HCT116 (cell line): ENCODE results near the gene GPHN. TPM values are rescaled to one million over a fixed set of nuclear protein-coding genes. Genes with fewer than 3 reads are reported as not detected.

ENCODE experiments used
- ATAC-seq: fragments of 200-7000 bp; cut with Tn5 transposase; 2 replicates; pipeline ENCODE4 v1.9.1; 2020; ENCODE audit warnings: mild to moderate bottlenecking, moderate library complexity
- BruUV-seq: library from RNA; stranded (reverse); fragments of 400-500 nt; replicated peaks from 2 replicates; lab custom pipeline; 2021; lab: Mats Ljungman, UMichigan
- CTCF ChIA-PET: fragments of 300-600 bp; sonication (Branson Sonifier 250); formaldehyde crosslinking; loops from one replicate; lab custom pipeline; 2021; ENCODE audit warnings: antibody characterized with exemption; lab: Charles Lee
- POLR2A ChIA-PET: fragments of 300-600, 350-600 bp; sonication (Branson Sonifier 250); formaldehyde crosslinking; loops from one replicate; lab custom pipeline; 2021; ENCODE audit warnings: antibody characterized with exemption; lab: Charles Lee
- RAD21 ChIA-PET, 2 experiments: fragments of 300-600 bp; sonication (Branson Sonifier 250); formaldehyde crosslinking; loops; one replicate each; lab custom pipeline; 2023; ENCODE audit warnings: low total read pairs in 2 of 2; ENCODE audit not compliant: uncharacterized antibody in 2 of 2, unreplicated experiment in 2 of 2, low non-redundant PET in 1 of 2; lab: Charles Lee
- DNase-seq: peaks from one replicate; pipeline ENCODE4 v3.0.0-alpha.2; 2010; ENCODE audit warnings: low read depth, low spot score
- H2AFZ ChIP-seq: fragments of 200-600 bp; shearing (Covaris generic), sonication (generic); 2 replicates; pipeline ENCODE4 v1.6.1; 2017; ENCODE audit warnings: low read depth, mixed run types, mixed read lengths, antibody characterized with exemption, low read length; ENCODE audit not compliant: poor library complexity, severe bottlenecking
- H3K27ac ChIP-seq: 2 replicates; pipeline ENCODE4 v1.5.1; 2012; ENCODE audit warnings: low read depth, low read length
- H3K27me3 ChIP-seq: fragments of 200-600 bp; sonication (generic); 2 replicates; pipeline ENCODE4 v1.6.1; 2016; ENCODE audit warnings: mixed run types, low read length, mixed read lengths; ENCODE audit not compliant: insufficient read depth
- H3K36me3 ChIP-seq, 2 experiments: fragments of 200-500 bp in 1 of 2; fragments of 200-600 bp in 1 of 2; sonication (Bioruptor generic) in 1 of 2; sonication (generic) in 1 of 2; 2 replicates each; pipeline versions ENCODE4 v1.5.1 to v1.6.1; 2014 to 2016; ENCODE audit warnings: low read length in 2 of 2, inconsistent platforms in 1 of 2, mixed read lengths in 1 of 2, mixed run types in 1 of 2; ENCODE audit not compliant: insufficient read depth in 2 of 2, control insufficient read depth in 1 of 2
- H3K4me1 ChIP-seq, 2 experiments: fragments of 200-600 bp in 1 of 2; sonication (generic) in 1 of 2; 2 replicates each; pipeline versions ENCODE4 v1.5.1 to v1.6.1; 2012 to 2017; ENCODE audit warnings: low read length in 2 of 2, inconsistent platforms in 1 of 2, mild to moderate bottlenecking in 1 of 2, mixed read lengths in 1 of 2, mixed run types in 1 of 2, moderate library complexity in 1 of 2; ENCODE audit not compliant: insufficient read depth in 2 of 2, control insufficient read depth in 1 of 2
- H3K4me2 ChIP-seq: fragments of 200-600 bp; sonication (generic); 2 replicates; pipeline ENCODE4 v1.6.1; 2017; ENCODE audit warnings: mixed run types, low read length, mixed read lengths
- H3K4me3 ChIP-seq, 2 experiments: fragments of 200-600 bp in 1 of 2; sonication (generic) in 1 of 2; replicated peaks in 1 of 2; 2 replicates each; pipeline ENCODE4 v1.5.1; 2011 to 2016; ENCODE audit warnings: low read length in 2 of 2, control low read depth in 1 of 2, low read depth in 1 of 2, mild to moderate bottlenecking in 1 of 2, mixed read lengths in 1 of 2, mixed run types in 1 of 2
- H3K79me2 ChIP-seq: fragments of 200-600 bp; sonication (generic); 2 replicates; pipeline ENCODE4 v1.6.1; 2017; ENCODE audit warnings: mild to moderate bottlenecking, mixed run types, low read length, moderate library complexity, mixed read lengths; ENCODE audit not compliant: insufficient read depth
- H3K9ac ChIP-seq: fragments of 200-600 bp; sonication (generic); 2 replicates; pipeline ENCODE4 v1.6.1; 2016; ENCODE audit warnings: low read length, mixed read lengths
- H3K9me2 ChIP-seq: fragments of 200-600 bp; sonication (generic), shearing (Covaris generic); 2 replicates; pipeline ENCODE4 v1.6.1; 2017; ENCODE audit warnings: mixed run types, mild to moderate bottlenecking, moderate library complexity; ENCODE audit not compliant: insufficient read depth
- H3K9me3 ChIP-seq, 2 experiments: fragments of 200-500 bp in 1 of 2; fragments of 200-600 bp in 1 of 2; sonication (Bioruptor generic) in 1 of 2; sonication (generic) in 1 of 2; 2 replicates each; pipeline ENCODE4 v1.6.1; 2014 to 2017; ENCODE audit warnings: low read length in 2 of 2, mixed read lengths in 2 of 2, inconsistent platforms in 1 of 2, low read depth in 1 of 2, mild to moderate bottlenecking in 1 of 2, mixed run types in 1 of 2, moderate library complexity in 1 of 2; ENCODE audit not compliant: control insufficient read depth in 1 of 2, insufficient read depth in 1 of 2
- H4K20me1 ChIP-seq: fragments of 200-600 bp; sonication (generic), shearing (Covaris generic); 2 replicates; pipeline ENCODE4 v1.6.1; 2017; ENCODE audit warnings: mixed run types, mild to moderate bottlenecking, moderate library complexity; ENCODE audit not compliant: insufficient read depth
- CEBPB ChIP-seq: IDR thresholded peaks from 2 replicates; pipeline ENCODE4 v1.6.1; 2012; ENCODE audit warnings: low read depth
- EGR1 ChIP-seq: IDR thresholded peaks from 2 replicates; pipeline ENCODE4 v1.6.1; 2012; ENCODE audit warnings: low read depth
- ELF1 ChIP-seq: IDR thresholded peaks from 2 replicates; pipeline ENCODE4 v1.6.1; 2012; ENCODE audit warnings: low read depth, borderline replicate concordance
- EZH2 ChIP-seq: fragments of 200-600 bp; sonication (generic); IDR thresholded peaks from 2 replicates; pipeline ENCODE4 v1.6.1; 2017; ENCODE audit warnings: antibody characterized with exemption, mixed run types
- EZH2phosphoT487 ChIP-seq: fragments of 200-600 bp; IDR thresholded peaks from 2 replicates; pipeline ENCODE4 v1.6.1; 2018; ENCODE audit warnings: antibody characterized with exemption, borderline replicate concordance
- FOSL1 ChIP-seq: IDR thresholded peaks from 2 replicates; pipeline ENCODE4 v1.6.1; 2012; ENCODE audit warnings: low read depth
- JUND ChIP-seq: IDR thresholded peaks from 2 replicates; pipeline ENCODE4 v1.6.1; 2012
- POLR2A ChIP-seq: IDR thresholded peaks from 2 replicates; pipeline ENCODE4 v1.7.0; 2011; ENCODE audit warnings: borderline replicate concordance; ENCODE audit not compliant: insufficient read depth, insufficient read length; ENCODE audit errors: extremely low read depth
- POLR2AphosphoS5 ChIP-seq: IDR thresholded peaks from 2 replicates; pipeline ENCODE4 v1.6.1; 2011; ENCODE audit warnings: mild to moderate bottlenecking, low read depth, low read length, moderate library complexity
- RAD21 ChIP-seq: IDR thresholded peaks from 2 replicates; pipeline ENCODE4 v1.6.1; 2012; ENCODE audit warnings: low read depth, mild to moderate bottlenecking
- SP1 ChIP-seq: IDR thresholded peaks from 2 replicates; pipeline ENCODE4 v1.6.1; 2012; ENCODE audit warnings: low read depth
- SRF ChIP-seq: IDR thresholded peaks from 2 replicates; pipeline ENCODE4 v1.6.1; 2012; ENCODE audit warnings: low read depth
- TCF7L2 ChIP-seq: IDR thresholded peaks from 2 replicates; pipeline ENCODE4 v1.7.0; 2011; ENCODE audit warnings: borderline replicate concordance, inconsistent platforms; ENCODE audit not compliant: insufficient read depth, insufficient read length; ENCODE audit errors: extremely low read depth
- YY1 ChIP-seq: IDR thresholded peaks from 2 replicates; pipeline ENCODE4 v1.6.1; 2011; ENCODE audit warnings: low read length, low read depth, moderate library complexity, mild to moderate bottlenecking; ENCODE audit not compliant: insufficient replicate concordance; ENCODE audit errors: extremely low read depth
- ZBTB33 ChIP-seq: IDR thresholded peaks from 2 replicates; pipeline ENCODE4 v1.6.1; 2011; ENCODE audit warnings: mild to moderate bottlenecking, low read length, moderate library complexity; ENCODE audit not compliant: insufficient replicate concordance; ENCODE audit errors: extremely low read depth
- ZFX ChIP-seq: fragments of 450-650 bp; IDR thresholded peaks from 2 replicates; pipeline ENCODE4 v1.6.1; 2017
- intact Hi-C: fragments of 100-400 bp; cut with micrococcal nuclease; formaldehyde crosslinking; loops from 2 replicates; pipeline ENCODE4 v1.10.0; 2022
- total RNA-seq: library from RNA; stranded (reverse); gene quantifications from one replicate; pipeline ENCODE4 v1.2.1, GENCODE V29; 2021; ENCODE audit not compliant: unreplicated experiment
- TF ChIP-seq, protein P1 (sequence below), 3 experiments: fragments of 200-600 bp in 1 of 3; sonication (generic) in 1 of 3; IDR thresholded peaks in 2 of 3; conservative IDR thresholded peaks in 1 of 3; 2 replicates each; pipeline ENCODE4 v1.5.1; 2012 to 2017; ENCODE audit warnings: low read depth in 2 of 3, low read length in 2 of 3, antibody characterized with exemption in 1 of 3, borderline replicate concordance in 1 of 3, control low read depth in 1 of 3, mild to moderate bottlenecking in 1 of 3, mixed read lengths in 1 of 3, mixed run types in 1 of 3, moderate library complexity in 1 of 3; ENCODE audit not compliant: insufficient read depth in 1 of 3
- TF ChIP-seq, protein P2 (sequence below): IDR thresholded peaks from 2 replicates; pipeline ENCODE4 v1.6.1; 2012
- TF ChIP-seq, protein P3 (sequence below): IDR thresholded peaks from 2 replicates; pipeline ENCODE4 v1.6.1; 2012; ENCODE audit warnings: low read depth

GPHN gene
- total RNA-seq, 1 experiment from 2014 or later, result 43.8 TPM

DNA sequence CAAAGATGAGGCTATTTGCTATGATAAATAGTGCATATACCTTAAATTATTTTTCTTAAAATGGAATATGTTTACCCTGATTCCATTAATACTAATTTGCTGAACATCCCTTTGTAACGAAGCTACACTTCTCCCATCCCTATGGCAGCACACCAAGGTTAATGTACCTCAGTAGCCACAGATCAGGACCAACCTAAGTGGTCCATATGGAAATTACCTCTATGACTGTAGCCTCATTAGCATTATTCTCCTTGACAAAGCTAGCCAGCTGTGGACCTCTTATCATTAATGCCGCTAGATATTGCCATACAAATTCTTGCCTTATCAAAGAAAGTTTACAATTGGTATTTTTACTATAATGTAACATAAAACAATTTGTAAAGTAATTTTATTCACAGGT is 604.4 kb downstream of the GPHN start:
- no peak overlapping the region for H3K4me2 ChIP-seq
- no peak for ATAC-seq
- POLR2A ChIA-PET, result no interaction called here
- H3K4me1 ChIP-seq, result no peaks in the 10 kb centered on the region
- RAD21 ChIA-PET, result no interaction called here
- H2AFZ ChIP-seq, result no peak overlapping the region
- intact Hi-C loops, result no loop called here
- H4K20me1 ChIP-seq, result no peaks in the 10 kb centered on the region
- no peak overlapping the region for H3K27ac ChIP-seq
- H3K9me2 ChIP-seq, result no peaks in the 10 kb centered on the region
- no peaks in the 10 kb centered on the region for H3K9me3 ChIP-seq
- DNase-seq, result no peak
- no peaks in the 10 kb centered on the region for H3K79me2 ChIP-seq
- BruUV-seq, result no TSS peak
- H3K4me3 ChIP-seq, result no peak overlapping the region
- H3K36me3 ChIP-seq, result no peaks in the 10 kb centered on the region
- CTCF ChIA-PET, result no interaction called here
- TF ChIP-seq RAD21 (no peak), CEBPB (no peak), FOSL1 (no peak), YY1 (no peak), EZH2 (no peak), JUND (no peak), TCF7L2 (no peak), POLR2A (no peak), ELF1 (no peak), SRF (no peak), ZBTB33 (no peak), SP1 (no peak), EZH2phosphoT487 (no peak), POLR2AphosphoS5 (no peak), ZFX (no peak), EGR1 (no peak)
- TF ChIP-seq, protein P1, sequence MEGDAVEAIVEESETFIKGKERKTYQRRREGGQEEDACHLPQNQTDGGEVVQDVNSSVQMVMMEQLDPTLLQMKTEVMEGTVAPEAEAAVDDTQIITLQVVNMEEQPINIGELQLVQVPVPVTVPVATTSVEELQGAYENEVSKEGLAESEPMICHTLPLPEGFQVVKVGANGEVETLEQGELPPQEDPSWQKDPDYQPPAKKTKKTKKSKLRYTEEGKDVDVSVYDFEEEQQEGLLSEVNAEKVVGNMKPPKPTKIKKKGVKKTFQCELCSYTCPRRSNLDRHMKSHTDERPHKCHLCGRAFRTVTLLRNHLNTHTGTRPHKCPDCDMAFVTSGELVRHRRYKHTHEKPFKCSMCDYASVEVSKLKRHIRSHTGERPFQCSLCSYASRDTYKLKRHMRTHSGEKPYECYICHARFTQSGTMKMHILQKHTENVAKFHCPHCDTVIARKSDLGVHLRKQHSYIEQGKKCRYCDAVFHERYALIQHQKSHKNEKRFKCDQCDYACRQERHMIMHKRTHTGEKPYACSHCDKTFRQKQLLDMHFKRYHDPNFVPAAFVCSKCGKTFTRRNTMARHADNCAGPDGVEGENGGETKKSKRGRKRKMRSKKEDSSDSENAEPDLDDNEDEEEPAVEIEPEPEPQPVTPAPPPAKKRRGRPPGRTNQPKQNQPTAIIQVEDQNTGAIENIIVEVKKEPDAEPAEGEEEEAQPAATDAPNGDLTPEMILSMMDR (IDR thresholded peaks at IDR 0.05 in 2 of 3, conservative IDR thresholded peaks at IDR 0.05 in 1 of 3; ENCODE audit: borderline replicate concordance in 1 of 3, insufficient read depth in 1 of 3, low read depth in 2 of 3, low read length in 2 of 3), result no peak
- TF ChIP-seq, protein P2, sequence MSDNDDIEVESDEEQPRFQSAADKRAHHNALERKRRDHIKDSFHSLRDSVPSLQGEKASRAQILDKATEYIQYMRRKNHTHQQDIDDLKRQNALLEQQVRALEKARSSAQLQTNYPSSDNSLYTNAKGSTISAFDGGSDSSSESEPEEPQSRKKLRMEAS, result no peak
- TF ChIP-seq, protein P3, sequence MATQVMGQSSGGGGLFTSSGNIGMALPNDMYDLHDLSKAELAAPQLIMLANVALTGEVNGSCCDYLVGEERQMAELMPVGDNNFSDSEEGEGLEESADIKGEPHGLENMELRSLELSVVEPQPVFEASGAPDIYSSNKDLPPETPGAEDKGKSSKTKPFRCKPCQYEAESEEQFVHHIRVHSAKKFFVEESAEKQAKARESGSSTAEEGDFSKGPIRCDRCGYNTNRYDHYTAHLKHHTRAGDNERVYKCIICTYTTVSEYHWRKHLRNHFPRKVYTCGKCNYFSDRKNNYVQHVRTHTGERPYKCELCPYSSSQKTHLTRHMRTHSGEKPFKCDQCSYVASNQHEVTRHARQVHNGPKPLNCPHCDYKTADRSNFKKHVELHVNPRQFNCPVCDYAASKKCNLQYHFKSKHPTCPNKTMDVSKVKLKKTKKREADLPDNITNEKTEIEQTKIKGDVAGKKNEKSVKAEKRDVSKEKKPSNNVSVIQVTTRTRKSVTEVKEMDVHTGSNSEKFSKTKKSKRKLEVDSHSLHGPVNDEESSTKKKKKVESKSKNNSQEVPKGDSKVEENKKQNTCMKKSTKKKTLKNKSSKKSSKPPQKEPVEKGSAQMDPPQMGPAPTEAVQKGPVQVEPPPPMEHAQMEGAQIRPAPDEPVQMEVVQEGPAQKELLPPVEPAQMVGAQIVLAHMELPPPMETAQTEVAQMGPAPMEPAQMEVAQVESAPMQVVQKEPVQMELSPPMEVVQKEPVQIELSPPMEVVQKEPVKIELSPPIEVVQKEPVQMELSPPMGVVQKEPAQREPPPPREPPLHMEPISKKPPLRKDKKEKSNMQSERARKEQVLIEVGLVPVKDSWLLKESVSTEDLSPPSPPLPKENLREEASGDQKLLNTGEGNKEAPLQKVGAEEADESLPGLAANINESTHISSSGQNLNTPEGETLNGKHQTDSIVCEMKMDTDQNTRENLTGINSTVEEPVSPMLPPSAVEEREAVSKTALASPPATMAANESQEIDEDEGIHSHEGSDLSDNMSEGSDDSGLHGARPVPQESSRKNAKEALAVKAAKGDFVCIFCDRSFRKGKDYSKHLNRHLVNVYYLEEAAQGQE, result no peak
- TF ChIP-seq, all 23 proteins: peak for 0
- H3K27me3 ChIP-seq, result no peaks in the 10 kb centered on the region
- H3K9ac ChIP-seq, result no peak overlapping the region
